Measurements from ENCODE around the gene MFAP3L. TPM values are rescaled to one million over a fixed set of nuclear protein-coding genes. Genes with fewer than 3 reads are reported as not detected.

The MFAP3L gene
- total and polyA plus RNA-seq, 7 experiments from 2014 or later, result 0.05 to 2.0 (median 0.92) TPM

DNA sequence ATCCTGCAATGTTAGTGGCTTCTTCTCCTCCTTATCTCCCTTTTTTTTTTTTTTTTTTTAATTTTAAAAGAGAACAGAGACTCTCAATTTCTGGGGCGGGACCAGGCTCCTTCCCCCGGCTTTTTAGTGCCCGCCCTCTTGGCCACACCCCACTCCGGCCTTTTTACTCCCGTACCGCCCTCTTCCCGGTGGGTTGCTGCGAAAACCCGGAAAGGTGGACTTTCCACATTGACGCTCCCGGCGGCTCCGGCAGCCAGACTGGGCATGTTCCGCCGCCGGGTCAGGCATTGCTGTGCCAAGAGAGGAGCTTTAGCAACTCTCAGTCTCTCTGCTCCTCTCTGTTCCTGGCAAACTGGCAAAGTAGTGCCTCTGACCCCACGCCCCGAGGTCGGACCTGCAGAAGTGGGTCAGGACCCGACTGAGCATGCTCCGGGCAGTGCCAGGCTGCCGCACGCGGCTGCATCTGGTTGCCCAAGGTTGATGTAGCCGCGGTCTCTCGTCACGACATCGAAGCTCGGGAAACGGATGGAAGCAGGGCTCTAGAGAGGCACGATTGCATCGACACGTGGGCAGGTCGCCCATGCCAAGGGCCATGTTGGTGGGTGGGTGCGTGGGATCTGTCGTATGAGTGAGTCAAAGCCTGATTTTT lies 1.1 kb upstream of the MFAP3L start:
- Histone ChIP-seq H3K36me3 (ENCODE audit: control insufficient read depth in 2 of 3, insufficient read depth in 3 of 3, low read length in 3 of 3) (no peaks in the 10 kb centered on the region), H3K4me1 (ENCODE audit: control insufficient read depth in 2 of 2, insufficient read depth in 2 of 2, low read length in 2 of 2) (peaks cover 0 to 7% of the 10 kb centered on the region in 2 donors), H3K4me3 (ENCODE audit: low read length) (peak overlapping the region; percentile 71), H3K27ac (ENCODE audit: low read depth, low read length) (peak overlapping the region; percentile 59), H3K9me3 (ENCODE audit: control insufficient read depth in 2 of 3, low read length in 3 of 3) (no peaks in the 10 kb centered on the region), H3K27me3 (ENCODE audit: control insufficient read depth in 2 of 2, insufficient read depth in 2 of 2, low read length in 2 of 2) (no peaks in the 10 kb centered on the region)
- Mint-ChIP-seq H3K36me3 (peaks cover 0 to 2% (median 0%) of the 10 kb centered on the region in 5 donors), H3K9me3 (peaks cover 0 to 4% (median 0%) of the 10 kb centered on the region in 11 donors), H3K4me3 (peak overlapping the region; percentile 86 to 96 (median 94)), H3K27me3 (peaks cover 0 to 60% (median 8%) of the 10 kb centered on the region in 5 donors), H3K27ac (peak overlapping the region; percentile 65 to 89 (median 81)), H3K4me1 (peaks cover 6 to 14% (median 11%) of the 10 kb centered on the region in 7 donors)
- DNase-seq (peak; percentile 76 to 92 (median 89)), ATAC-seq (peak; percentile 83)
- POLR2A ChIA-PET, result interaction anchor here (0.9 to 2.5 kb wide), 3 partner anchors 13 to 1017 kb away, joined by 3 to 7 read pairs (median 3); partner anchors contain the start of genes CBR4 and NEK1
- intact Hi-C loops (cut with micrococcal nuclease), result loop anchor here (1.0 to 5.0 kb wide), 9 partner anchors 21 to 1710 kb away; partner anchors contain the start of genes CBR4 (in 1 of the 2), CLCN3 (in 1 of the 2), DDX60 (in 1 of the 2) and DDX60L (in 1 of the 2)
- CTCF ChIA-PET, result no interaction called here

DNA sequence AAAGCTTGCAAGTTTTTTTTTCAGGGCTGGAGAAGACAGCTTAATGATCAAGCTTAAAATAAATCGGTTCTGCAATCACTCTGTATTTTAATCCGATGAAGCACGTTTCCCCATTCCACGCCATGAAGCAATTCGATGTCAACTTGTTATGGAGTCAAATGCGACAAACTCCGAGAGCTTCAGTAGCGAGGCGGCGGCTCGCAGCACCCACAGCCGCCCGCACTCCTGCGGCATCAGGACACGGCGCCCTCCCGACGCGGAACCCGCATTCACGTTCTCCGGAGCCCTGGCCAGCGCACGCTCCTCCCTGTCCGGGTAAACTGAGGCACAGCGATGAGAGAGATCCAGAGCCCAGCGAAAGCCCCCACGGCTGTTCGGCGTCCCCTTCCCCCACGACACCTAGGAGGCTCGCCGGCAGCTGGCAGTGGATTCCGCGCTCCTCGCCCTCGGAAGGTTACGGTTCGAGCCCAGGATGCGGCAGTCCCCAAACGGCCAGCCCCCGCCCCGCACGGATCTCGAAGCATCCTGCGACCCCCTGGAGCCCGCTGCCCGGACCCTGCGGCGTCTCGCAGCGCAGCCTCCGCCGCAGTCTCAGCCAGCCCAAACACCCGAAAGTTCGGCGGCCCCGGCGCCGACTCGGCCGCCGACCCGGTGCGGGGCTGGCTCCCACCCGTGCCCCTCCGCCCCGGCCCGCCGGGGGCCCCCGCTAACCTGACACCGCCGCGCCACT lies 507 bp downstream of the MFAP3L start:
- DNase-seq, result peak in 6 of 9 donors; percentile 10 to 31 (median 25)
- POLR2A ChIA-PET, result interaction anchor here (0.6 to 2.5 kb wide), 5 partner anchors 11 to 414 kb away, joined by 3 to 7 read pairs (median 3); partner anchors contain the start of gene NEK1

DNA sequence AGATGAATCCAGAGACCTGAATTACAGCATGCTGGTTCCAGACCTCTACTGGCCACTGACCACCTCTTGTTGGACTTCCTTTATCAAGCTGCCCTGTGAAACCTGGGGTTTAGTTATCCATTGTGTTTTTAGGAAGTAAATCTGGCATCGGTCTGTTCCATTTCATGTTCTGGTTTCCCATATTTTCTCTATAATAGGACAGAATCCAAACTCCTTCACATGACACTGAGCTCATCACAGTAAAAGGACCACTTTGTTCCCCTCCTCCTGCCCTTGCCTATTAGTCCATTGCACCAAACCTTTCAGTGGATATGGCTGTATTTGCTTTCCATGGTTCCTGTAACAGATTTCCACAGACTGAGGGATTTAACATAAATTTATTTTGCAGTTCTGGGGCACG lies 4.0 kb downstream of the MFAP3L start:
- ATAC-seq, result no peak
- Histone ChIP-seq H3K4me3 (ENCODE audit: low read length) (no peak overlapping the region), H3K9me3 (ENCODE audit: control insufficient read depth in 2 of 3, low read length in 3 of 3) (no peaks in the 10 kb centered on the region), H3K27me3 (ENCODE audit: control insufficient read depth in 2 of 2, insufficient read depth in 2 of 2, low read length in 2 of 2) (no peaks in the 10 kb centered on the region), H3K36me3 (ENCODE audit: control insufficient read depth in 2 of 3, insufficient read depth in 3 of 3, low read length in 3 of 3) (no peaks in the 10 kb centered on the region), H3K27ac (ENCODE audit: low read depth, low read length) (no peak overlapping the region), H3K4me1 (ENCODE audit: control insufficient read depth in 2 of 2, insufficient read depth in 2 of 2, low read length in 2 of 2) (peaks cover 0 to 3% of the 10 kb centered on the region in 2 donors)
- Mint-ChIP-seq H3K27me3 (peaks cover 0 to 35% (median 0%) of the 10 kb centered on the region in 5 donors), H3K4me3 (no peak overlapping the region), H3K36me3 (no peaks in the 10 kb centered on the region), H3K9me3 (peaks cover 0 to under 1% (median 0%) of the 10 kb centered on the region in 11 donors), H3K4me1 (peaks cover 0 to 6% (median 4%) of the 10 kb centered on the region in 7 donors), H3K27ac (no peak overlapping the region)
- CTCF ChIA-PET, result no interaction called here
- DNase-seq, result no peak
- intact Hi-C loops (cut with micrococcal nuclease), result no loop called here
- POLR2A ChIA-PET, result no interaction called here

More for the DNA sequence above, 507 bp downstream of the MFAP3L start:
- intact Hi-C loops (cut with micrococcal nuclease), result loop anchor here (1.0 to 5.0 kb wide), 9 partner anchors 23 to 1708 kb away; partner anchors contain the start of genes CBR4 (in 2 of the 2), DDX60 (in 2 of the 2), DDX60L (in 1 of the 2) and NEK1 (in 1 of the 2)
- peak overlapping the region; percentile 32 for H3K27ac ChIP-seq (ENCODE audit: low read depth, low read length)
- Mint-ChIP-seq H3K4me1 (peaks cover 6 to 14% (median 11%) of the 10 kb centered on the region in 7 donors), H3K36me3 (peaks cover 0 to 2% (median 0%) of the 10 kb centered on the region in 5 donors), H3K27ac (peak overlapping the region in 6 of 9 donors; percentile 40 to 91 (median 77)), H3K4me3 (peak overlapping the region; percentile 68 to 94 (median 88)), H3K27me3 (peaks cover 0 to 60% (median 8%) of the 10 kb centered on the region in 5 donors), H3K9me3 (peaks cover 0 to 4% (median 0%) of the 10 kb centered on the region in 11 donors)
- H3K27me3 ChIP-seq (ENCODE audit: control insufficient read depth in 2 of 2, insufficient read depth in 2 of 2, low read length in 2 of 2), result no peaks in the 10 kb centered on the region
- H3K36me3 ChIP-seq (ENCODE audit: control insufficient read depth in 2 of 3, insufficient read depth in 3 of 3, low read length in 3 of 3), result no peaks in the 10 kb centered on the region
- H3K4me1 ChIP-seq (ENCODE audit: control insufficient read depth in 2 of 2, insufficient read depth in 2 of 2, low read length in 2 of 2), result peaks cover 0 to 7% of the 10 kb centered on the region in 2 donors
- CTCF ChIA-PET, result interaction anchor here (0.8 to 1.0 kb wide), 2 partner anchors 22 to 412 kb away, joined by 3 to 5 read pairs; no protein-coding TSS in a partner anchor
- H3K9me3 ChIP-seq (ENCODE audit: control insufficient read depth in 2 of 3, low read length in 3 of 3), result no peaks in the 10 kb centered on the region
- H3K4me3 ChIP-seq (ENCODE audit: low read length), result peak overlapping the region; percentile 40
- ATAC-seq, result no peak

DNA sequence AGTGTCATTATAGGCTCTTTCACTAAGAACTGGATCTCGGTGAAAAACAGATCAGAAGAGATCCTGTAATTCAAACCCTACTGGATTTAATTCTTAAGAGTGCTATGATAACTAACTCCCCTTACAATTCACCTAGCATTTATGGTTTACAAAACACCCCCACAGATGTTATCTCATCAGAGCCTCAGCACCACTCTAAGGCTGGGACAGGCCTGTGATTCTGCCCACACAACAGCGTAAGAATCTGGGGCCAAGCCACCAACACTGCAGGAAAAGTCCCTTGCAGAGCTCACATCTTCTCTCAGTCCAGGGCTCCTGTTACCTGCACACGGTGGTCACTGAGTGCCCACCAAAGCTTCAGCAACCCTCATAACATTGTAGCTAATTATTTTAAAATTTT lies 8.9 kb downstream of the MFAP3L start:
- H3K4me1 ChIP-seq (ENCODE audit: control insufficient read depth in 2 of 2, insufficient read depth in 2 of 2, low read length in 2 of 2), result no peaks in the 10 kb centered on the region
- no peak overlapping the region for H3K4me3 ChIP-seq (ENCODE audit: low read length)
- ATAC-seq (no peak), DNase-seq (no peak)
- no peaks in the 10 kb centered on the region for H3K27me3 ChIP-seq (ENCODE audit: control insufficient read depth in 2 of 2, insufficient read depth in 2 of 2, low read length in 2 of 2)
- no peaks in the 10 kb centered on the region for H3K36me3 Mint-ChIP-seq
- intact Hi-C loops (cut with micrococcal nuclease), result no loop called here
- no peaks in the 10 kb centered on the region for H3K4me1 Mint-ChIP-seq
- no peaks in the 10 kb centered on the region for H3K36me3 ChIP-seq (ENCODE audit: control insufficient read depth in 2 of 3, insufficient read depth in 3 of 3, low read length in 3 of 3)
- H3K27me3 Mint-ChIP-seq, result peaks cover 0 to 4% (median 3%) of the 10 kb centered on the region in 5 donors
- H3K27ac Mint-ChIP-seq, result no peak overlapping the region
- no peak overlapping the region for H3K27ac ChIP-seq (ENCODE audit: low read depth, low read length)
- POLR2A ChIA-PET, result no interaction called here
- no peaks in the 10 kb centered on the region for H3K9me3 ChIP-seq (ENCODE audit: control insufficient read depth in 2 of 3, low read length in 3 of 3)
- CTCF ChIA-PET, result no interaction called here
- no peaks in the 10 kb centered on the region for H3K9me3 Mint-ChIP-seq
- no peak overlapping the region for H3K4me3 Mint-ChIP-seq

DNA sequence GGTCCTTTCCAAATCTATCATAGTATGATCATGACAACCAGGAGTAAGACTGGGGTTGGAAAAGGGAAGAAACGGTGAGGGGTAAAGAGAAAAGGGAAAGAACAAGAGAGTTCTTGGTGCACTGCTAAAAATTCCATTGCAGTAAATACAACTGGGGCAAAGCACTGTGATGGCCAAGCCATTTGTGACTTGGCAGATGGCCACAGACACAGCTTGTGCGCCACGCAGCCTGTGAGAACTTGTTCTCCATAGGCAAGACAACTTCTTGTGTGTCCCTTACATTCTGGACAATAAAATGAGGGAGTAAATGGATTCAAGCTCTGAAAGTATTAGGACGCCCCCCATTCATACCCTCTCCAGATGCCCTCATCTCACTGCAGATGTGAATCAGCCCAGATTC lies 10.9 kb downstream of the MFAP3L start:
- ChIA-PET POLR2A (interaction anchor here (1.1 kb wide), 1 partner anchor 11 kb away, joined by 3 read pairs; the partner anchor contains the start of gene MFAP3L), CTCF (no interaction called here)
- no peaks in the 10 kb centered on the region for H3K4me1 ChIP-seq (ENCODE audit: control insufficient read depth in 2 of 2, insufficient read depth in 2 of 2, low read length in 2 of 2)
- Mint-ChIP-seq H3K27me3 (peaks cover 0 to 8% (median 4%) of the 10 kb centered on the region in 5 donors), H3K27ac (no peak overlapping the region), H3K9me3 (no peaks in the 10 kb centered on the region), H3K4me1 (no peaks in the 10 kb centered on the region), H3K36me3 (no peaks in the 10 kb centered on the region), H3K4me3 (no peak overlapping the region)
- DNase-seq (no peak), ATAC-seq (no peak)
- H3K9me3 ChIP-seq (ENCODE audit: control insufficient read depth in 2 of 3, low read length in 3 of 3), result no peaks in the 10 kb centered on the region
- no peaks in the 10 kb centered on the region for H3K36me3 ChIP-seq (ENCODE audit: control insufficient read depth in 2 of 3, insufficient read depth in 3 of 3, low read length in 3 of 3)
- intact Hi-C loops (cut with micrococcal nuclease), result no loop called here
- H3K27me3 ChIP-seq (ENCODE audit: control insufficient read depth in 2 of 2, insufficient read depth in 2 of 2, low read length in 2 of 2), result no peaks in the 10 kb centered on the region
- no peak overlapping the region for H3K4me3 ChIP-seq (ENCODE audit: low read length)
- H3K27ac ChIP-seq (ENCODE audit: low read depth, low read length), result no peak overlapping the region

DNA sequence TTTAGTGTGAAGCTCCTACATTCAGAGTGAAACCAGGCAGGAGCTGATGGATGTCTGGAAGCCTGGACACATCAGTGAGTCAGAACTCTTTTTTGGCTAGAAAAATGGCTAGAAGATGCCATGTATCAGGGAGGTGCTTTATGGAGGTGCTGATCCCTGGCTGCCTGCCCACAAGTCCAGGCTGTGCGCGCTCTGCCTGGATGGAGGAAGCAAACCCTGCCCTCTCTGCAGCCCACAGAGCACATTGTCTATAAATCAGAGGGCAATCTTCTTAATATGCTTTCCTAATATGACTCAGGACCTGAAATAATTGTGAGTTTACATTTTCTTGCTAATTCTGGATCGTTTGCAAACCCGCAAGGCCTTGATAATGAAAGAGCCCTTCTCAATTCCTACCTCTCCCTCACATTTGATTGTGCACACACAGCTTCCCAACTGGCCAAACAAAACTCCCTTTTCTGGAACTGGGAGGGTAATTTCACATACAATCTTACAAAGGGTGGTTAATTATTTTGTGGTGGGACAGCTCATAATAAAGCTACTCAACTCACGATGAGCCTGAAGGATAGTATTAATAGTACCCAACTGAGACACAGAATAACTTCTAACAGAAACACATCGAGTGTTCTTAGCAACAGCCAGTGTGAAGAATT lies 11.7 kb downstream of the MFAP3L start:
- intact Hi-C loops (cut with micrococcal nuclease), result no loop called here
- H3K9me3 Mint-ChIP-seq, result no peaks in the 10 kb centered on the region
- no peaks in the 10 kb centered on the region for H3K4me1 ChIP-seq (ENCODE audit: control insufficient read depth in 2 of 2, insufficient read depth in 2 of 2, low read length in 2 of 2)
- no peak overlapping the region for H3K4me3 ChIP-seq (ENCODE audit: low read length)
- ChIA-PET POLR2A (interaction anchor here (1.1 kb wide), 1 partner anchor 12 kb away, joined by 3 read pairs; the partner anchor contains the start of gene MFAP3L), CTCF (no interaction called here)
- H3K27ac ChIP-seq (ENCODE audit: low read depth, low read length), result no peak overlapping the region
- no peak overlapping the region for H3K4me3 Mint-ChIP-seq
- no peaks in the 10 kb centered on the region for H3K9me3 ChIP-seq (ENCODE audit: control insufficient read depth in 2 of 3, low read length in 3 of 3)
- H3K36me3 ChIP-seq (ENCODE audit: control insufficient read depth in 2 of 3, insufficient read depth in 3 of 3, low read length in 3 of 3), result no peaks in the 10 kb centered on the region
- ATAC-seq, result no peak
- H3K27me3 Mint-ChIP-seq, result peaks cover 4 to 10% (median 4%) of the 10 kb centered on the region in 5 donors
- H3K27me3 ChIP-seq (ENCODE audit: control insufficient read depth in 2 of 2, insufficient read depth in 2 of 2, low read length in 2 of 2), result no peaks in the 10 kb centered on the region
- no peak overlapping the region for H3K27ac Mint-ChIP-seq
- DNase-seq, result no peak
- no peaks in the 10 kb centered on the region for H3K4me1 Mint-ChIP-seq
- no peaks in the 10 kb centered on the region for H3K36me3 Mint-ChIP-seq

Data from naive thymus-derived CD4-positive, alpha-beta T cell (primary cell).